Uterus (tissue), 2 donors: ENCODE data around the gene MPC1.

Source experiments
- CTCF ChIP-seq, 4 experiments: fragments of 200-600 bp in 2 of 4; fragments of 450-650 bp in 2 of 4; sonication (generic) in 2 of 4; IDR thresholded peaks; one replicate each; pipeline ENCODE4 v1.5.1; 2016 to 2019; ENCODE audit warnings: antibody characterized with exemption in 4 of 4, mild to moderate bottlenecking in 2 of 4, moderate library complexity in 1 of 4
- POLR2A ChIP-seq, 2 donors: fragments of 450-650 bp; IDR thresholded peaks; one replicate each; pipeline ENCODE4 v1.6.1; 2016; ENCODE audit warnings: antibody characterized with exemption in 2 of 2, mild to moderate bottlenecking in 1 of 2, moderate library complexity in 1 of 2

DNA sequence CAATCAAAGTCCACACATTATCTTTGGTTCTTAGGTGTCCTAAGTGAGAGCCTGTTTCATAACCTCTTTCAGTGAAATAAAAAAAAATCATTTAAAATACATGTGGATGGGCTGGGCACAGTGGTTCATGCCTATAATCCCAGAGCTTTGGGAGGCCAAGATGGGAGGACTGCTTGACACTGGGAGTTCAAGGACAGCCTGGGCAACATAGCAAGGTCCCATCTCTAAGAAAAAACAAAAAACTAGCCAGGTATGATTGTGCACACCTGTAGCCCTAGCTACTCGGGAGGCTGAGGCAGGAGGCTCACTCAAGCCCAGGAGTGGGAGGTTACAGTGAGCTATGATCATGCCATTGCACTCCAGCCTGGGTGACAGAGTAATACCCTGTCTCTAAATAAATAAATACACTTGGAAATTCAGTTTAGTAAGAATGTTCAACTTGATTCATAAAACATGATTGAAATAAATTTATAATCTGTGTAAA is 3.6 kb downstream of the MPC1 start:
- TF ChIP-seq CTCF (IDR thresholded peaks at IDR 0.05) (no peak), POLR2A (IDR thresholded peaks at IDR 0.05) (no peak)
